HFF-Myc (cell line): Measurements from ENCODE around the gene DAPL1.

Source experiments
- DNase-seq: peaks from one replicate; pipeline ENCODE4 v3.0.0-alpha.2; 2011; ENCODE audit warnings: low read depth; ENCODE audit errors: extremely low read depth
- H3K4me3 ChIP-seq: replicated peaks from 2 replicates; pipeline ENCODE4 v1.5.1; 2011; ENCODE audit warnings: low read depth, mild to moderate bottlenecking, control low read depth, low read length
- TF ChIP-seq, protein P1 (sequence below): IDR thresholded peaks from 2 replicates; pipeline ENCODE4 v1.5.1; 2012; ENCODE audit warnings: mild to moderate bottlenecking, low read depth, low read length, control low read depth; ENCODE audit errors: missing control alignments

Gene DAPL1

GRCh38 chr2:158826965-158827364 is 31.8 kb downstream of the DAPL1 start:
- DNase-seq: no peak
- no peak overlapping the region for H3K4me3 ChIP-seq
- TF ChIP-seq, protein P1, sequence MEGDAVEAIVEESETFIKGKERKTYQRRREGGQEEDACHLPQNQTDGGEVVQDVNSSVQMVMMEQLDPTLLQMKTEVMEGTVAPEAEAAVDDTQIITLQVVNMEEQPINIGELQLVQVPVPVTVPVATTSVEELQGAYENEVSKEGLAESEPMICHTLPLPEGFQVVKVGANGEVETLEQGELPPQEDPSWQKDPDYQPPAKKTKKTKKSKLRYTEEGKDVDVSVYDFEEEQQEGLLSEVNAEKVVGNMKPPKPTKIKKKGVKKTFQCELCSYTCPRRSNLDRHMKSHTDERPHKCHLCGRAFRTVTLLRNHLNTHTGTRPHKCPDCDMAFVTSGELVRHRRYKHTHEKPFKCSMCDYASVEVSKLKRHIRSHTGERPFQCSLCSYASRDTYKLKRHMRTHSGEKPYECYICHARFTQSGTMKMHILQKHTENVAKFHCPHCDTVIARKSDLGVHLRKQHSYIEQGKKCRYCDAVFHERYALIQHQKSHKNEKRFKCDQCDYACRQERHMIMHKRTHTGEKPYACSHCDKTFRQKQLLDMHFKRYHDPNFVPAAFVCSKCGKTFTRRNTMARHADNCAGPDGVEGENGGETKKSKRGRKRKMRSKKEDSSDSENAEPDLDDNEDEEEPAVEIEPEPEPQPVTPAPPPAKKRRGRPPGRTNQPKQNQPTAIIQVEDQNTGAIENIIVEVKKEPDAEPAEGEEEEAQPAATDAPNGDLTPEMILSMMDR: no peak

- TF ChIP-seq, protein P1: no peak
- DNase-seq: no peak
- no peak overlapping the region for H3K4me3 ChIP-seq
Measured at GRCh38 chr2:158828378-158829164, 33.5 kb downstream of the DAPL1 start.

DNA sequence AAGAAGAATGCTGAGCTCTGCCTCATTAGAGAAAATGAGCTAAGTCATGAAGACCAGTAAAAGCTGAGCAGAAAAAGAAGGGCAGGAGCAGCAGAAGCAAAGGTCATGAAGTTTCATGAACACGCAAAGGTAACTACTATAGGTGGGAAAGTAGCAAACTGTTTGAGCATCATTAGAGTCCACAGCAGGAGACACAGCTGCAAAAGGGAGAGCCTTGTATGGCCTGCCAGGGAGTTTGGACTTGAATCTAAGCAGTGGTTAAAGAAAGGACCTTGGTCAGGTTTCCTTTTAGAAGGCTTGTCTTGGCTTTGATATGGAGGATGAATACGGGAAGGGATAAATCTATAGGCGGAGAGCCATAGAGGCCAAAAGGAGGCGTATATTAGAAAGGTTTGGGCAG is 34.0 kb downstream of the DAPL1 start:
- no peak for DNase-seq
- no peak overlapping the region for H3K4me3 ChIP-seq
- TF ChIP-seq, protein P1: no peak

DNA sequence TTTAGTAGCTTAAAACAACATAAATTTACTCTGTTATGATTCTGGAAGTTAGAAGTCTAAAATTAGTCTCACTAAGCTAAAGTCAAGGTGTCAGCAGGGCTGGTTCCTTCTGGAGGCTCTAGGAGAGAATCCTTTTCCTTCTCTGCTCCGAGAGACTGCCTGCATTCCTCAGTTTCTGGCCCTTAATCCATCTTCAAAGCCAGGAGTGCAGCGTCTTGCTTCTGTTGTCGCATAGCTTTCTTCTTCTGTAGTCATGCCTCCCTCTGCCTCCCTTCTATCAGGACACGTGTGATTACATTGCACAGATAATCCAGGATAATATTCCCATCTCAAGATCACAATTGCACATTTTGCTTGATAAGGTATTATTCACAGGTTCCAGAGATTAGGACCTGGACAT is 35.1 kb downstream of the DAPL1 start:
- TF ChIP-seq, protein P1: no peak
- DNase-seq: no peak
- H3K4me3 ChIP-seq: no peak overlapping the region

DNA sequence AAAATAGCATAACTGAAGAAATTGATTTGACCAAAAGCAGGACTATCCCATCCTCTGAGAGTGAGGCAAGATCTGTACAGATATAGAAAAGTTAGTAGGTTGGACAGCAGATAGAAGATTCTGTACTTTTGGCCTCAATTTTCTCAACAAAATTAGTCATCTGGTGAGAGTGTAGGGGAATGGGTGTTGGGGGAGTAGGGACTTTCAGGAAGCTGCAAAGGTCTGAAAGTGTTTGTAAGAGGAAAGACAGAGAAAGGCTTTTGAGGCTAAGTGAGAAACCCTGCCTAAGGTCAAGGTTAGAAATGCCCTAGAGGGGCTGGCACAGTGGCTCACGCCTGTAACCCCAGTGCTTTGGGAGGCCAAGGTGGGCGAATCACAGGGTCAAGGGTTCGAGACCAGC is 40.3 kb downstream of the DAPL1 start:
- TF ChIP-seq, protein P1: no peak
- DNase-seq: no peak
- no peak overlapping the region for H3K4me3 ChIP-seq

- no peak for DNase-seq
- TF ChIP-seq, protein P1: no peak
Measured at GRCh38 chr2:158837645-158838044, 42.5 kb downstream of the DAPL1 start.

GRCh38 chr2:158841850-158842249 is 46.7 kb downstream of the DAPL1 start:
- TF ChIP-seq, protein P1: no peak
- no peak for DNase-seq
- H3K4me3 ChIP-seq: no peak overlapping the region

More at GRCh38 chr2:158837645-158838044, 42.5 kb downstream of the DAPL1 start:
- H3K4me3 ChIP-seq: no peak overlapping the region
